ENCODE data around the gene ATP8B4. TPM values are rescaled to one million over a fixed set of nuclear protein-coding genes. Genes with fewer than 3 reads are reported as not detected.
"Not testable (repeated sequence)": the region's sequence is repeated elsewhere in the genome, so short reads cannot be mapped to it uniquely, and the experiment has no call there.

ATP8B4 gene
- total RNA-seq, 2 donors from 2014 or later, result 20.0 to 26.1 TPM

GRCh38 chr15:50107591-50108408, 11.2 kb downstream of the ATP8B4 start:
- Mint-ChIP-seq H3K27me3 (peaks cover 10% of the 10 kb centered on the region), H3K4me1 (peaks cover 24% of the 10 kb centered on the region), H3K27ac (peak overlapping the region; percentile 87), H3K36me3 (ENCODE audit: low read depth) (no peaks in the 10 kb centered on the region), H3K9me3 (peaks cover 6% of the 10 kb centered on the region), H3K4me3 (peak overlapping the region; percentile 54)
- peak; percentile 86 for ATAC-seq (replicated peaks)

GRCh38 chr15:50107157-50107556, 11.9 kb downstream of the ATP8B4 start:
- Mint-ChIP-seq H3K4me3 (peak overlapping the region; percentile 54), H3K27me3 (peaks cover 4% of the 10 kb centered on the region), H3K4me1 (peaks cover 24% of the 10 kb centered on the region), H3K9me3 (peaks cover 6% of the 10 kb centered on the region), H3K36me3 (ENCODE audit: low read depth) (no peaks in the 10 kb centered on the region), H3K27ac (peak overlapping the region; percentile 87)
- ATAC-seq (replicated peaks), result peak; percentile 46

- Mint-ChIP-seq H3K9me3 (peaks cover 10% of the 10 kb centered on the region), H3K36me3 (ENCODE audit: low read depth) (no peaks in the 10 kb centered on the region), H3K27me3 (peaks cover 3% of the 10 kb centered on the region), H3K27ac (peak overlapping the region; percentile 87), H3K4me3 (no peak overlapping the region), H3K4me1 (peaks cover 24% of the 10 kb centered on the region)
- ATAC-seq (replicated peaks), result peak; percentile 32
Observed at GRCh38 chr15:50106457-50106856, 12.6 kb downstream of the ATP8B4 start.

- H3K4me3 Mint-ChIP-seq, result no peak overlapping the region
- H3K27me3 Mint-ChIP-seq, result peaks cover 6% of the 10 kb centered on the region
- H3K36me3 Mint-ChIP-seq (ENCODE audit: low read depth), result no peaks in the 10 kb centered on the region
- no peak overlapping the region for H3K27ac Mint-ChIP-seq
- peaks cover 4% of the 10 kb centered on the region for H3K9me3 Mint-ChIP-seq
- no peaks in the 10 kb centered on the region for H3K4me1 Mint-ChIP-seq
- ATAC-seq (replicated peaks), result no peak
Observed at GRCh38 chr15:50100486-50100885, 18.5 kb downstream of the ATP8B4 start.

- H3K9me3 Mint-ChIP-seq, result peaks cover 4% of the 10 kb centered on the region
- no peaks in the 10 kb centered on the region for H3K36me3 Mint-ChIP-seq (ENCODE audit: low read depth)
- peaks cover 4% of the 10 kb centered on the region for H3K27me3 Mint-ChIP-seq
- no peak overlapping the region for H3K4me3 Mint-ChIP-seq
- no peak overlapping the region for H3K27ac Mint-ChIP-seq
- no peaks in the 10 kb centered on the region for H3K4me1 Mint-ChIP-seq
- no peak for ATAC-seq (replicated peaks)
Observed at GRCh38 chr15:50098545-50098944, 20.5 kb downstream of the ATP8B4 start.

- Mint-ChIP-seq H3K27ac (no peak overlapping the region), H3K27me3 (peaks cover 6% of the 10 kb centered on the region), H3K4me1 (no peaks in the 10 kb centered on the region), H3K36me3 (ENCODE audit: low read depth) (no peaks in the 10 kb centered on the region), H3K4me3 (no peak overlapping the region), H3K9me3 (no peaks in the 10 kb centered on the region)
- ATAC-seq (replicated peaks), result no peak
Observed at GRCh38 chr15:50095938-50096821, 22.9 kb downstream of the ATP8B4 start.

GRCh38 chr15:50089386-50089785, 29.6 kb downstream of the ATP8B4 start:
- not testable (repeated sequence) for H3K4me1 Mint-ChIP-seq; H3K36me3 Mint-ChIP-seq (ENCODE audit: low read depth); H3K27ac Mint-ChIP-seq; H3K9me3 Mint-ChIP-seq; H3K4me3 Mint-ChIP-seq; ATAC-seq (replicated peaks)
- H3K27me3 Mint-ChIP-seq, result peaks cover 11% of the 10 kb centered on the region

- H3K36me3 Mint-ChIP-seq (ENCODE audit: low read depth), result no peaks in the 10 kb centered on the region
- no peak for ATAC-seq (replicated peaks)
- no peaks in the 10 kb centered on the region for H3K9me3 Mint-ChIP-seq
- H3K4me1 Mint-ChIP-seq, result no peaks in the 10 kb centered on the region
- H3K27ac Mint-ChIP-seq, result no peak overlapping the region
- H3K4me3 Mint-ChIP-seq, result no peak overlapping the region
- peaks cover 9% of the 10 kb centered on the region for H3K27me3 Mint-ChIP-seq
Observed at GRCh38 chr15:50084932-50085331, 34.1 kb downstream of the ATP8B4 start.

- Mint-ChIP-seq H3K4me3 (no peak overlapping the region), H3K27me3 (peaks cover 3% of the 10 kb centered on the region), H3K4me1 (no peaks in the 10 kb centered on the region), H3K36me3 (ENCODE audit: low read depth) (no peaks in the 10 kb centered on the region), H3K9me3 (no peaks in the 10 kb centered on the region), H3K27ac (no peak overlapping the region)
- no peak for ATAC-seq (replicated peaks)
Observed at GRCh38 chr15:50083424-50084025, 35.5 kb downstream of the ATP8B4 start.

GRCh38 chr15:50082066-50082465, 37.0 kb downstream of the ATP8B4 start:
- no peaks in the 10 kb centered on the region for H3K36me3 Mint-ChIP-seq (ENCODE audit: low read depth)
- no peak for ATAC-seq (replicated peaks)
- H3K4me3 Mint-ChIP-seq, result no peak overlapping the region
- H3K27ac Mint-ChIP-seq, result no peak overlapping the region
- H3K27me3 Mint-ChIP-seq, result no peaks in the 10 kb centered on the region
- no peaks in the 10 kb centered on the region for H3K4me1 Mint-ChIP-seq
- no peaks in the 10 kb centered on the region for H3K9me3 Mint-ChIP-seq

GRCh38 chr15:50077651-50078050, 41.4 kb downstream of the ATP8B4 start:
- Mint-ChIP-seq H3K36me3 (ENCODE audit: low read depth) (no peaks in the 10 kb centered on the region), H3K4me3 (no peak overlapping the region), H3K9me3 (no peaks in the 10 kb centered on the region), H3K27me3 (peaks cover 3% of the 10 kb centered on the region), H3K4me1 (no peaks in the 10 kb centered on the region), H3K27ac (no peak overlapping the region)
- no peak for ATAC-seq (replicated peaks)

GRCh38 chr15:50077176-50077575, 41.9 kb downstream of the ATP8B4 start:
- ATAC-seq (replicated peaks), result no peak
- H3K36me3 Mint-ChIP-seq (ENCODE audit: low read depth), result no peaks in the 10 kb centered on the region
- H3K9me3 Mint-ChIP-seq, result no peaks in the 10 kb centered on the region
- H3K4me1 Mint-ChIP-seq, result no peaks in the 10 kb centered on the region
- H3K4me3 Mint-ChIP-seq, result no peak overlapping the region
- H3K27me3 Mint-ChIP-seq, result peaks cover 3% of the 10 kb centered on the region
- no peak overlapping the region for H3K27ac Mint-ChIP-seq

GRCh38 chr15:50075319-50075718, 43.7 kb downstream of the ATP8B4 start:
- Mint-ChIP-seq H3K4me1 (no peaks in the 10 kb centered on the region), H3K9me3 (no peaks in the 10 kb centered on the region), H3K4me3 (no peak overlapping the region), H3K36me3 (ENCODE audit: low read depth) (no peaks in the 10 kb centered on the region), H3K27me3 (peaks cover 6% of the 10 kb centered on the region), H3K27ac (no peak overlapping the region)
- no peak for ATAC-seq (replicated peaks)

GRCh38 chr15:50071551-50072258, 47.3 kb downstream of the ATP8B4 start:
- no peak overlapping the region for H3K27ac Mint-ChIP-seq
- no peak overlapping the region for H3K4me3 Mint-ChIP-seq
- H3K27me3 Mint-ChIP-seq, result peaks cover 17% of the 10 kb centered on the region
- no peaks in the 10 kb centered on the region for H3K36me3 Mint-ChIP-seq (ENCODE audit: low read depth)
- H3K4me1 Mint-ChIP-seq, result peaks cover 8% of the 10 kb centered on the region
- ATAC-seq (replicated peaks), result no peak
- H3K9me3 Mint-ChIP-seq, result no peaks in the 10 kb centered on the region
